GM21619 (cell line): Measurements from ENCODE around the gene PRELID1.
A peak's percentile ranks its signal among the peaks of the same experiment; 100 is the strongest.
"Not testable (repeated sequence)": the region's sequence is repeated elsewhere in the genome, so short reads cannot be mapped to it uniquely, and the experiment has no call there.

Experiments
- ATAC-seq: cut with Tn5 transposase; IDR thresholded peaks from one replicate; pipeline ENCODE4 v1.9.1; 2021; ENCODE audit not compliant: unreplicated experiment

Gene PRELID1

GRCh38 chr5:177299697-177300096 lies 3.9 kb upstream of the PRELID1 start:
- ATAC-seq: no peak

- ATAC-seq: peak; percentile 44
Observed at GRCh38 chr5:177300236-177300880, 3.2 kb upstream of the PRELID1 start.

- no peak for ATAC-seq
Observed at GRCh38 chr5:177300951-177301350, 2.6 kb upstream of the PRELID1 start.

DNA sequence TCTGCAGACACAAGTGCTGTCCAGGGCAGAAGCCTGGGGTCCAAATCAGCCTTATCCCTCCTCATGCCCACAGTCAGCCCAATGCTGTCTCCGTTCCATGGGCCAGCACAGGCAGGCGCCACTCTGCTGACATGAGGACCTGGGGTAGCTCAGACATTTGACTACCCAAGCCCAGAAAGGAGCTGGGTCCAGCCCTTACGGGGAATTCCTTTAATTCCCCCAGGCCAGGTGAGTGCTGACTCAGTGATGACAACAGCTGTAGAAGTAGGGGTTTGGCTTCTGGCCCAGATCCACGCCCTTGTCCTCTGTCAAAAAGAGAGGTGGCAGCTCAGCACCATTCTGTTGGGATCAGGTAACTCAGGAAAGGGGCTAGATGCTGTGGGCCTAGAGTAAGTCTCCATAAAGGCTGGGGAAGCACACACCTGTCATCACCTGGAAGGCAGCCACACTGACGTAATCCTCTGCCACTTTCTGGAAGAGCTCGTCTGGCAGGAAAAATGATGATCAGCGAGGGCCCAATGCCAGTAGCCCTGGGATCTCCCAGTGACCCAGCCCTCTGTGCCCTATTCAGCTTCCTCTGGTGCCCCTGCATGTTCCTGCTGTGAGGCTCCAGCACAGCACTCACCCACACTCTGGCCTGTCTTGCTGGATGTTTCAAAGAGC lies 2.0 kb upstream of the PRELID1 start:
- ATAC-seq: no peak

GRCh38 chr5:177302354-177303110 lies 1.1 kb upstream of the PRELID1 start:
- no peak for ATAC-seq

GRCh38 chr5:177303925-177304391 lies 359 bp downstream of the PRELID1 start:
- ATAC-seq: no peak

DNA sequence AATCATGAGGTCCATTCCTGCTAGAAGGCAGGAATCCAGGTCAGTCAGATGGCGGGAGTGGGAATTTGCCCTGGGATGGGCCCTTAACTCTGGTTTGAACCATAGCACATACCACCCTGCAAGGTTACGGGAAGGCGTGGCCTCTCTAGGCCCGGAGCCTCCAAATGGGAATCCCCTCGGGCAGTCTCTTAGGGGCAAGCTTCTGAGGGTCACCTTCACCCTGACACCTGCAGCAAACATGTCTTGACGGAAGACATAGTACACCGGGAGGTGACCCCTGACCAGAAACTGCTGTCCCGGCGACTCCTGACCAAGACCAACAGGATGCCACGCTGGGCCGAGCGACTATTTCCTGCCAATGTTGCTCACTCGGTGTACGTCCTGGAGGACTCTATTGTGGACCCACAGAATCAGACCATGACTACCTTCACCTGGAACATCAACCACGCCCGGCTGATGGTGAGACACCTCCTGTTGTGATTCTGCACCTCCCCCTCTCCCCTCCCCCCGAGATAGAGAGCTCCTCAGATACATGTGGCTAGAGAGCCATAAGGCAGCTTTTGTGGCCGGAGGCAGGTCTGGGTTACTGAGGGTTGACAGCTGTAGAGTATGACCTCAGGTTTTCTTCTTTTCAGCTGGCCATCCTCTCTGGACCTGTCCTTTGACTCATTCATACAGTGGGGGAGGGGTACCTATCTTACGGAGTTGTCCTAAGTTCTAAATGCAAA lies 957 bp downstream of the PRELID1 start:
- no peak for ATAC-seq

DNA sequence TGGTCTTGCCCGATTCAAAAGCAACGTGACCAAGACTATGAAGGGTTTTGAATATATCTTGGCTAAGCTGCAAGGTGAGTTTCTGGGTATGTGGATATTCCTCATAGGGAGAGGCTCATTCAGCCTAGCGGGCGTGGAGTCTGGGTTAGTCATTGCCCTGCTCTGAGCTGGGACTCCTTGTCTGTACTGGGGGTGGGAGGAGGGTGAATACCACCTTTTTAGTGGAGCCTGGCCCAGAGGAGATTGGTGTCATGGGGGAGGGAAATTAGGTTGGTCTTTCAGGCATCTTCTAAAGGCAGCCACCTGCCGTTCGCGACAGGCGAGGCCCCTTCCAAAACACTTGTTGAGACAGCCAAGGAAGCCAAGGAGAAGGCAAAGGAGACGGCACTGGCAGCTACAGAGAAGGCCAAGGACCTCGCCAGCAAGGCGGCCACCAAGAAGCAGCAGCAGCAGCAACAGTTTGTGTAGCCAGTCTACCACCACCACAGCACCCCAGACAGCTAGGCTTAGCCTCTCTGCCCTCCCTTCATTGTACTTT lies 2.6 kb downstream of the PRELID1 start:
- not testable (repeated sequence) for ATAC-seq

DNA sequence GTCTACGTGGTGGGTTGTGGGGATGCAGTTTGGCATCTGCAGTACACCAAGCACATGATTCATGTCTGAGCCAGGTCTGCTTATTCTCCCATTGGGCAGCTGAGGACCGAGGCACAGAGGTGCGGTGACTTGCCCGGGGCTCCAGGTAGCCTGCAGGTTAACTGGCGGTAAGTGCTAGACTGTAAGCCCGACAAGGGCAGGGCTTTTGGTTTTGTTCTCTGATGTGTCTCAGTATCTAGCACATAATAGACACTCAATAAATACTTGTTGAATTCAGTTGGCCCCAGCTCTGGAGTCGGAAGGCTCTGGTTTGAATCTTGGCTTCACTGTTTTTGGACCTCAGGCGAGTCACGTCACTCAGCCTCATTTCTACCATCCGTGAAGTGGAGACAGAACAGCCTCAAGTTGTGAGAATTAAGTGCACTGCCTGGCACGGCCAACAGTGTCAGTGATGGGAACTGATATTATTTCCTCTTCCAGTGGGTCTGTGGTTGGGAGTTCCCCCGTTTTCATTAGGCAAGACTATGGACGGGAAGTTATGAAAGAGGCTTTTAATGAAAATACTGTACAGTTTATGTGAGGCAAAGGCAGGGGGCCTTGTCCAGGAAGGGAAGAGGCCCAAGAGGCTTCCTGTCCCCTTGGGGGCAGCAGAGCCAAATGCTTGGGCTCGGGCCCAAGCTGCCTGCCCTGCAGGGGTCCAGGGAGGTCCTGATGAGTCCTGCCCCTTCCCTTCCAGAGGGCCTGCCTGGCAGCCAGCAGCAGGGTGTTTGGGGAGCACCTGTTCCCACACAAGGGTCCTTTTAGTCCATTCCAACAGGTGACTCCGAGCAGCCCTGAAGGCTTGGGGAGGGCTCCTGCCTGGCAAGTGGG lies 3.3 kb downstream of the PRELID1 start:
- ATAC-seq: no peak

DNA sequence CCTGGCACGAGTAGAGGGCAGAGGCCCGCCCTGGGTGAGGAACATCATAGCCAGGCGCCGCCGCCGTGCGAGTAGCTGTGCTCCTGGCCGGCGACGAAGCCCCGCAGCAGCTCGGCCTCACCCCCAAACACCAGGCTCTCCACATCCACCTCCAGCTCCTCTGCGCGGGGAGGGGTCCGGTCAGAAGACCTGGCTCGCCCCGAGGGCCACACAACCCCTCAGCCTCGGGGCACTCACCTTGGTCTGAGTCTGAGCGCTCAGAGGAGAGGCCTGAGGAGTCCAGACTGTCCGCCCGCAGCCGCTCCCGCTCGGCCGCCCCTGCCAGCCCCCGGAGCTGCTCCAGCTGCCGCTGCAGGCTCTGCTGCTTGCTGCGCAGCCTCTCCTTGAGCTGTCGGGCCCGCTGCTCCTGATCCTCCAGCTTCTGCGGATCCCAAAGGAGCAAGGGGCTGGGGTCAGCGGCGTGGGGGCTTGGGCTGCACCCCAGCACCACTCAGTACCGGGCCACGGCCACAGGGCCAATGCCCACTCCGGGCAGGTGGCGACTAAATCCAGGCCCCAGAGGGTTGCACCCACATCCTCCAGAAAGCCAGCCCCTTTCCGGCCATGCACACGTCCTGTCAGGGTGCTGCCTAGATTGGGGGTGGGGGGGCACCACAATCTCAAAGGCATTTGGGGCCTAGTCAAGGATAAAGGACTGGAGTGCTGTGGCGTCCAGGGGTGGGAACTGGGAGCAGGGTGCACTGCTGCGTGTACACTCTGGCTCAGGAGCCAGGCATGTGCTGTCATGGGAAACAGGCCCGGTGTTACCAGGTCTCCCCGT lies 4.2 kb downstream of the PRELID1 start:
- no peak for ATAC-seq

DNA sequence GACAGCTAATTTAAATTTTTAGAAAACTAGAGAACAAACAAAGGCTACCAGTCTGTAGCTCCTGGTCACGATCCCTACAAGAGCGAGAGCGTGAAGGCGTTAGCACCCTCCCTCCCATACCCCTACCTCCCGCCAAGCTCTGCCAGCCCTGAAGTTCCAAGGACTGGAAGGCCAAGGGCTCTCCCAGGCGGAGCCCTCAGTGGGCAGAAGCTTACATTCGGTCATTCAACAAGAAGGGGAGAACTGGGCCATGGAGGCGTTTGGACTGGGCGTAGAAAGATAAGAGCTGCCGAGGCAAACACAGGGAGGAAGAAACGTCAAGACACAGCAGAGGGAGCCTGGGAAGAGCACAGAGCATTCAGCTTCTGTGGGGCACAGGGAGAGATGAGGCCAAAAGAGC lies 5.1 kb downstream of the PRELID1 start:
- no peak for ATAC-seq

- no peak for ATAC-seq
Observed at GRCh38 chr5:177309351-177310191, 6.0 kb downstream of the PRELID1 start.

DNA sequence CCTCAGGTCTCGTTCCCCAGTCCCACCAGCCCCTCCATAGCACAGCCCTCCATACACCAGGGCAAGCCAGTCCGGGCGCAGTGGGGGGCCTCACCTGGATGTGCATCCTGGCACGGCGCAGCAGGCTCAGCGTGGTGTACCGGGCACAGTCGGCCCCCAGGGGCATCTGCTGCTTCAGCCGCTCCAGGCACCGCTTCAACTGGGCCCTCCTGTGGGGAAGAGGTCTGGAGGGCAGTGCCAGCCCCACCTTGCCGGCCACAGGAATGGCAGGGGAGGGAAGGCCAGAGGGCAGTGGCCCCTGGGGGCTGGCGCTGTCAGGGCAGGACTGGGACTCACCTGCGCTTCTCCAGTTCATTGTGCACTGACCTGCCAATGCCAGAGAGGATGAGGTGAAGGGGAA lies 6.7 kb downstream of the PRELID1 start:
- ATAC-seq: no peak

DNA sequence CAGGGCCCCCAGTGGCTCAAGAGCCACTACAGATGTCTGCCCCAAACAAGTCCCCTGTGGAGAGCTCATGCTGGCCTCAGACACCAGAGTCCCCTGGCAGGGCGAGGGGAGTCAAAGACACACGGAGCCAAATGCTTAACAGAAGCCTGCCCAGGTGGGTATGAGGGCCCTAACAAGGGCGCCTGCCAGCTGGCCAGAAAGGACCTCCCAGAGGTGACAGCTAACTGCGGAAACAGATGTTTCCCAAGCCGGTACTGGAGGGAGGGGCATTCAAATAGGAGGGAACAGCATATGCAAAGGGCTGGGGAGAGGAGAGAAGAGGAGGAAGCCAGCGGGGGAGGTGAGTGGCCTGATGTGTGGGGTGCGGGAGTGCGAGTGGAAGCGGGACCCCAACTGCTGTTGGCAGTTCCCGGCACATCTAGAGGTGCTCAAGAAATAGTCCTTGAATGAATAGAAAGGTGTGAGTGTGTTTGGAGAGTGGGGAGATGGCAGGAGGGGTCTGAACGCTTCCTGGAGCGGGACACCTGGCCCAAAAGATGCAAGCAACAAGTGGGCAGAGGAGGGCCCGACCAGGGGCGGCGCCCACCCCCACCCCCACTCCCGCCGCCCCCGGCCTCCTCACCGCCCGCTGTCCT lies 7.3 kb downstream of the PRELID1 start:
- peak; percentile 26 for ATAC-seq

GRCh38 chr5:177311392-177311722 lies 7.8 kb downstream of the PRELID1 start:
- peak; percentile 4 for ATAC-seq

DNA sequence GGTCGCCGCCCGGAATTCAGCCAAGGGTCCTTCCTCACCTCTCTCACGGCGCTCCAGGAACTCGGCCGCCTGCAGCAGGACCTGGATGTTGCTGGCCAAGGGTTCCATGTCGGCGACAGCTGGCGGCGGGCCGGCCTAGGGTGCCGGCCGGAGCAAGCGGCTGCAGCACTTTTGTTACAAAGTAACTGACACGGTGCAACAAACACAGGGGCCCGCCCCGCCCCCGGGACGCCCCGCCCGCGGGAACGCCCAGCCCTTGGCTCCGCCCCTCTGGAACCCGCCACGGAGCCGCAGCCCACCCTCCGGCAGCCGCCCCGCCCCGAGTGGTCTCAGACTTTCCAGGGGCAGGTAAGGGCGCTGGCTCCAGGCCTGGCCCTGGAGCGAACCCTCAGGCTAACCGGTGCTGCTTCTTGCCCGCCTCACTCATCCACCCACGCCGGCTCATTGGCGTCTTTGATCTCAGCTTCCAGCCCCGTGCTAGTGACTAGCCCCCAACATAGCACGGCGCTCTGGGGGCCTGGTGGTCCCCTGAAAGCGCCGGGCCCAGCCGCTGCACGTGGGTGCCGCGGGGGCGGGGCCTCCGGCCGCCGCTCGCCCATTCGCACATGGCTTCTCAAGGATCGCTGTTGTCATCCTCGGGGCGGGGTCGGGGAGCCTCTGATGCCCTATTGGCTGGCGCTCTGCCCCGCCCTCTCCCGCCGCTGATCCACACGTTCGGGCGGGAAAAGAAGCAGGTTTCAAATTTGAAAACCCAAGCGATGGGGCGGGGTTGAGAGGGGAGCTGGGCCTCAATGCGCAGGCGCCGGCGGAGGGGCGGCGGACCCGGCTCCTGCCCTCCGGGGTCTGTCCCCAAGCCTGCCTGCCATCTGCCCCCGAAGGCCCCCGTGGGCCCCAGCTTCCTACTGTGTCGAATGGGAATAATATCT lies 8.4 kb downstream of the PRELID1 start, which contains the start of gene MXD3:
Gene MXD3 (minus strand): TSS at position 176 of the 926 bp plus-strand sequence. CDS start 68 bp downstream, at position 108.
- ATAC-seq: peak; percentile 62
